Activated CD4-positive, alpha-beta memory T cell treated with anti-CD3 and anti-CD28 coated beads for 36 hours (primary cell): ENCODE measurements around the gene ACAT1. TPM values are rescaled to one million over a fixed set of nuclear protein-coding genes. Genes with fewer than 3 reads are reported as not detected.
"Not testable (repeated sequence)": the region's sequence is repeated elsewhere in the genome, so short reads cannot be mapped to it uniquely, and the experiment has no call there.

Experiments
- CTCF ChIA-PET: fragments of 350-600 bp; sonication (Branson Sonifier 250); formaldehyde crosslinking; loops from one replicate; lab custom pipeline; 2021; ENCODE audit warnings: antibody characterized with exemption, inconsistent platforms; lab: Charles Lee
- POLR2A ChIA-PET: fragments of 350-600 bp; sonication (Branson Sonifier 250); formaldehyde crosslinking; loops from one replicate; lab custom pipeline; 2021; ENCODE audit warnings: antibody characterized with exemption; lab: Charles Lee
- DNase-seq: peaks from one replicate; pipeline ENCODE4 v3.0.0-alpha.2; 2020
- H3K27ac Mint-ChIP-seq: one replicate; pipeline ENCODE4 v1.8.0; 2021; ENCODE audit warnings: mixed read lengths
- H3K27me3 Mint-ChIP-seq: one replicate; pipeline ENCODE4 v1.8.0; 2021; ENCODE audit warnings: mixed read lengths
- H3K36me3 Mint-ChIP-seq: one replicate; pipeline ENCODE4 v1.8.0; 2021; ENCODE audit warnings: mixed read lengths
- H3K4me1 Mint-ChIP-seq: one replicate; pipeline ENCODE4 v1.8.0; 2021; ENCODE audit warnings: low read depth, mixed read lengths
- H3K4me3 Mint-ChIP-seq: one replicate; pipeline ENCODE4 v1.8.0; 2021; ENCODE audit warnings: mild to moderate bottlenecking, mixed read lengths
- H3K9me3 Mint-ChIP-seq: one replicate; pipeline ENCODE4 v1.8.0; 2021; ENCODE audit warnings: mixed read lengths
- intact Hi-C: fragments of 100-400 bp; cut with micrococcal nuclease; formaldehyde crosslinking; loops from one replicate; pipeline ENCODE4 v1.15.1; 2023
- total RNA-seq, 2 experiments: library from RNA; stranded (reverse); gene quantifications; one replicate each; pipeline ENCODE4 v1.2.3, GENCODE V29; 2021

Gene ACAT1
- total RNA-seq, 2 experiments from 2014 or later, result 58.3 to 64.9 TPM

DNA sequence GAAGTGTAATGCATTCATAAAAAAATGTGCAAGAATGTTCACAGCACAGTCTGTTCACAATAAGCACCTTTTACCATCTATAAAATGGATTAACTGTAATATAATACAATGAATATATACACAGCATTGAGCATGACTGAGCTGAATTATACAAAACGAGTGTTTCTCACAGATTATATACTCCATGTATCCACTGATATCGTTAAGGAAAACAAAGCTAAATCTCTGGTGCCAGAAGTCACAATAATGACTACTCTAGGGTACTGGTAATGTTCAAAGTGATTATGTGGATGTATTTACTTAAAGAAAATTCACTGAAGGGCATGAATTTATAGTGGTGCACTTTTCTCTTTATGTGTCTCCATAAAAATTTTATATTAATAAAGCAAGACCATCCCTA lies 33.2 kb downstream of the ACAT1 start:
- ChIA-PET POLR2A (no interaction called here), CTCF (no interaction called here)
- no peaks in the 10 kb centered on the region for H3K27me3 Mint-ChIP-seq
- no peak for DNase-seq
- H3K27ac Mint-ChIP-seq, result no peak overlapping the region
- intact Hi-C loops, result no loop called here
- H3K36me3 Mint-ChIP-seq, result peaks cover 33% of the 10 kb centered on the region
- H3K9me3 Mint-ChIP-seq, result no peaks in the 10 kb centered on the region
- no peak overlapping the region for H3K4me3 Mint-ChIP-seq
- no peaks in the 10 kb centered on the region for H3K4me1 Mint-ChIP-seq

DNA sequence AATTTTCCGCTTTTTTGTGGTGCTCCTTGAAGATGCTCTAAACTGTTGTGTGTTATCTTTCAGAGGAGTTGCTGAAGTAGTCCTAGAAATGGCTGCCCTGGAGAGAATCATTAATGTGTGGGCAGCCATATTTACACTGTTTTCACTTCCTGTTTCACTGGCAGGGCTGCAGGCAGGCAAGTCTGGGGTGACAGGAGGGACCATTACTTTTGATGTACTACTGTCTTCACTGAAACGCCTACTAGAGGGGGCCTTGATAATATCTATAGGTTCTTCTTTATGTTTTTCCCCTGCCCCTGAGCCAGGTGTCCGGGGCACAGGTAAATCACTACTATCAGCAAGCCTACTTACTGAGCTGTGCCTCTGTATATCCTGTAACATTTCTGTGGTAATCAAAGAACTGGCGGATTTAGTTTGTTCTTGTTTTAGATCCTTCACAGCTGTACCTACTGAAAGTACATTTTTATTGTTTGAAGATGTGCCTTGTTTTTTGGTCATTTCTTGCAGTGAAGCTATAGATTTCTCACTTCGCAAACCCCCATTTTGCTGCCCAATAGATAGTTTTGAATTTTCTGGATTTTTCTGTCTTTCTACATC lies 39.7 kb downstream of the ACAT1 start:
- Mint-ChIP-seq H3K27ac (peak overlapping the region; percentile 21), H3K4me1 (peaks cover 15% of the 10 kb centered on the region), H3K36me3 (peaks cover 29% of the 10 kb centered on the region), H3K27me3 (no peaks in the 10 kb centered on the region), H3K4me3 (no peak overlapping the region), H3K9me3 (no peaks in the 10 kb centered on the region)
- ChIA-PET POLR2A (no interaction called here), CTCF (interaction anchor here (0.7 kb wide), 1 partner anchor 26 kb away, joined by 3 read pairs; no protein-coding TSS in a partner anchor)
- intact Hi-C loops, result no loop called here
- no peak for DNase-seq

DNA sequence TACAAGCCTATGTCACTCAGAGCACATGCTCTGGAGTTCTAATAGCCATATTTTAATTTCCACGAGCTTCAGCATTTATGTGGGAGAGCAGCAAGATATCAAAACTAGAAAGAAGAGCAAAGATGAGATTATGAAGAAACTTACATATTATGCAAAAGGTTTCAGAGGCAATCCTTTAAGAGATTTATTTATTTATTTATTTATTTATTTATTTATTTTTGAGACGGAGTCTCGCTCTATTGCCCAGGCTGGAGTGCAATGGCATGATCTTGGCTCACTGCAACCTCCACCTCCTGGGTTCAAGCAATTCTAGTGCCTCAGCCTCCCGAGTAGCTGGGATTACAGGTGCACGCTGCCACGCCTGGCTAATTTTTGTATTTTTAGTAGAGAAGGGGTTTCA lies 41.5 kb downstream of the ACAT1 start:
- intact Hi-C loops, H3K27ac Mint-ChIP-seq, H3K27me3 Mint-ChIP-seq, POLR2A ChIA-PET, H3K4me3 Mint-ChIP-seq, DNase-seq, H3K9me3 Mint-ChIP-seq: not testable (repeated sequence)
- Mint-ChIP-seq H3K4me1 (peaks cover 21% of the 10 kb centered on the region), H3K36me3 (peaks cover 39% of the 10 kb centered on the region)
- CTCF ChIA-PET, result interaction anchor here (1.1 kb wide), 1 partner anchor 486 kb away, joined by 3 read pairs; no protein-coding TSS in a partner anchor

DNA sequence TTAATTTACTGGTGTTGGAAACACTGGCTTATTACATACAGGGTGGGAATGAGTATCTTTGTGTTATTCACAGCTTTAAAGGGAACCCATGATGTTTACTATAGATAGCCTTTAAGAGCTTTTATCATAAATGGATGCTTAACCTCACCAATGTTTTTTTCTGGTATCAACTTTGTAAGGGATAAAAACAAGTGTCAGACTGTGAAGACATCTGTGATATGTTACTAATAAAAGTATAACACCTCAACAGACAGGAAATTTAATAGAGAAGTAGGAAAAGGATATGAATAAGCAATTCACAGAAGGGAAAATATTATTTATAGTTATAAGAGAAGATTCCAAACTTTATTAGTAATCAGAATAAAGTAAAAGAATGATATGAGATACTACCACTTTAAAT lies 46.3 kb downstream of the ACAT1 start:
- H3K36me3 Mint-ChIP-seq, result peaks cover 42% of the 10 kb centered on the region
- no peaks in the 10 kb centered on the region for H3K9me3 Mint-ChIP-seq
- intact Hi-C loops, result no loop called here
- H3K27me3 Mint-ChIP-seq, result no peaks in the 10 kb centered on the region
- POLR2A ChIA-PET, result interaction anchor here (1.0 kb wide), 1 partner anchor 55 kb away, joined by 4 read pairs; the partner anchor contains the start of genes ATM and NPAT
- no peak for DNase-seq
- no peak overlapping the region for H3K4me3 Mint-ChIP-seq
- H3K27ac Mint-ChIP-seq, result no peak overlapping the region
- CTCF ChIA-PET, result interaction anchor here (1.0 kb wide), 1 partner anchor 54 kb away, joined by 3 read pairs; no protein-coding TSS in a partner anchor
- H3K4me1 Mint-ChIP-seq, result peaks cover 39% of the 10 kb centered on the region

DNA sequence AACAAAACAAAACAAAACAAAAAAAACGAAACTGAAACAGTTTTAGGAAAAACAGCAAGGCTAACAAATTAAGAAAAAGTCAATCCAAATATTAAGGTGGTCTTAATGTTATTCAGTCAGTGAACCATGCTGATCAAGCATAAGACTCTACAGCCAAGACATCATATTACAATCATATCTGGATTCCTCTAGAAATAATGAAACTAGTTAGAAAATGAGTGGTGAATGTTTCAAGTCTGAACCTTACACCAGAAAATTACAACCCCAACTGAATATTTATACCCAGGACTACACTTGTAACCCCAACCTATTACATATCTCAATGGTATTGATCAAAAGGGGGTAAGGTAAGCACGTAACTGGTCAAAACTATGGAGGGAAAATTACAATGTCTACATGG lies 48.8 kb downstream of the ACAT1 start:
- Mint-ChIP-seq H3K4me1 (peaks cover 43% of the 10 kb centered on the region), H3K4me3 (no peak overlapping the region), H3K27ac (no peak overlapping the region), H3K36me3 (peaks cover 55% of the 10 kb centered on the region), H3K9me3 (no peaks in the 10 kb centered on the region), H3K27me3 (no peaks in the 10 kb centered on the region)
- POLR2A ChIA-PET, result no interaction called here
- CTCF ChIA-PET, result interaction anchor here (1.0 kb wide), 1 partner anchor 479 kb away, joined by 3 read pairs; no protein-coding TSS in a partner anchor
- DNase-seq, result no peak
- intact Hi-C loops, result loop anchor here (1.0 to 2.0 kb wide), 3 partner anchors 30 to 54 kb away; no protein-coding TSS in a partner anchor

DNA sequence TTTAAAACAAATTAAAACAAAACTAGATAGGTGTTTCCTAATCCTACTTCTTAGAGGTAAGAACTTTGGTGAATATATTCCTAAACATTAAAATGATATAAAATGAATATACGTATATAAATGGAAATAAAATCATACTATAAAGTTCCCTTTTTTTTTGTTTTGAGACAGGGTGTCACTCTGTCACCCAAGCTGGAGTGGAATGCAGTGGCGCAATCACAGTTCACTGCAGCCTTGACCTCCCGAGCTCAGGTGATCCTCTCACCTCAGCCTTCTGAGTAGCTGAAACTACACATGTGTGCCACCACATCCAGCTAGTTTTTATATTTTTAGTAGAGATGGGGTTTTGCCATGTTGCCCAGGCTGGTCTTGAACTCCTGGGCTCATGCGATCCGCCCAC lies 56.2 kb downstream of the ACAT1 start:
- Mint-ChIP-seq H3K36me3 (peaks cover 56% of the 10 kb centered on the region), H3K27ac (no peak overlapping the region), H3K9me3 (no peaks in the 10 kb centered on the region), H3K4me1 (peaks cover 3% of the 10 kb centered on the region), H3K27me3 (no peaks in the 10 kb centered on the region), H3K4me3 (no peak overlapping the region)
- no peak for DNase-seq
- intact Hi-C loops, result no loop called here
- ChIA-PET POLR2A (no interaction called here), CTCF (no interaction called here)

DNA sequence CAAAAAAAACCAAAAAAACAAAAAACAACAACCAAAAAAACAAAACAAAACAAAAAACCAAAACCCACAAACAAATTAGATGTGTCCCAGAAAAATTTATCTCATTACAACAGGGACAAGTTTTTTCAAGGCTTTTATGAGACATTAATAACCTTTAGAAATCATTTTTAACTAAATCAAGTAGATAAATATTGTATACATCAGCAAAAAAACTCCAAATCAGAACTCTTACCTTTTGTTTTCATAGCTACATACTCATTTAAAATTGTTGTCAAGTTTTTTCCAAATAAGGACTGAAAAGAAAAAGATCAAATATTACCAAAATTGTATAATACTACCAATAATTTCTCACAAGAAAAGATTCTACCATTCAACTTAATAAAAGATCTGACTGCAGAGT lies 72.4 kb downstream of the ACAT1 start:
- ChIA-PET CTCF (no interaction called here), POLR2A (no interaction called here)
- DNase-seq, result no peak
- H3K9me3 Mint-ChIP-seq, result no peaks in the 10 kb centered on the region
- intact Hi-C loops, result no loop called here
- H3K27me3 Mint-ChIP-seq, result no peaks in the 10 kb centered on the region
- H3K27ac Mint-ChIP-seq, result no peak overlapping the region
- H3K36me3 Mint-ChIP-seq, result peaks cover 34% of the 10 kb centered on the region
- H3K4me1 Mint-ChIP-seq, result peaks cover 33% of the 10 kb centered on the region
- H3K4me3 Mint-ChIP-seq, result no peak overlapping the region

DNA sequence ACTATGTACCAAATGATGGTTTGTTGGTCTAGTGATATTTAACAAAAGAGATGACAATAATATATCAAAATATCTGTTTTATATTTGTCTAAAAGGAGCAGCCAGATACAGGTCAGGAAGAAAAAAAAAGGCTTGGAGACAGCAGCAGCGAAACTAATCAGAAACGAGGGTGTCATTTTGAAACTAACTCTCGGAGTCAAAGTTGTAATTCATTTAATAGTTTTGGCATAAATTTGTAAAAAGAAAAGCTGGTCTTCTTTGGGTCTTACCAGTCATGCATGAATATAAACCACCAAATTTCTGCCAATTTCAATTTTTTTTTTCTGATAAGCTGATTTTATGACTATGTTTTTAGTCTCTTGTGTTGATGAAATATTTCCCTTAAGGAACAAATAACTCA lies 75.5 kb downstream of the ACAT1 start:
- H3K4me1 Mint-ChIP-seq, result peaks cover 63% of the 10 kb centered on the region
- CTCF ChIA-PET, result interaction anchor here (0.6 to 1.5 kb wide), 6 partner anchors 12 to 653 kb away, joined by 3 to 7 read pairs (median 4); partner anchors contain the start of genes ATM and NPAT
- no peak overlapping the region for H3K4me3 Mint-ChIP-seq
- intact Hi-C loops, result loop anchor here (1.0 to 5.0 kb wide), 3 partner anchors 22 to 185 kb away; no protein-coding TSS in a partner anchor
- DNase-seq, result no peak
- H3K27ac Mint-ChIP-seq, result peak overlapping the region; percentile 62
- POLR2A ChIA-PET, result interaction anchor here (0.7 to 3.0 kb wide), 8 partner anchors 13 to 44 kb away, joined by 3 to 30 read pairs (median 4); partner anchors contain the start of gene ATM
- H3K9me3 Mint-ChIP-seq, result no peaks in the 10 kb centered on the region
- peaks cover 26% of the 10 kb centered on the region for H3K36me3 Mint-ChIP-seq
- H3K27me3 Mint-ChIP-seq, result no peaks in the 10 kb centered on the region

Other genes with a start within 250 kb of the ACAT1 start
- under 1 TPM; 0.29 to 0.71 TPM for gene RAB39A, start 193.1 kb upstream of the ACAT1 start, total RNA-seq
- gene CUL5, start 112.7 kb upstream of the ACAT1 start, total RNA-seq, result 10 to 100 TPM; 27.7 to 30.7 TPM
- 10 to 100 TPM; 28.7 to 29.2 TPM for gene NPAT, start 101.1 kb downstream of the ACAT1 start, total RNA-seq
- 10 to 100 TPM; 31.3 to 31.6 TPM for gene ATM, start 101.5 kb downstream of the ACAT1 start, total RNA-seq